HG02610 (cell line): ENCODE data around the gene CFAP90.

Experiments
- ATAC-seq: cut with Tn5 transposase; IDR thresholded peaks from one replicate; pipeline ENCODE4 v1.9.1; 2021; ENCODE audit warnings: mild to moderate bottlenecking, moderate library complexity; ENCODE audit not compliant: unreplicated experiment

Gene CFAP90

GRCh38 chr5:7868773-7869473, 18.0 kb upstream of the CFAP90 start, which contains the start of the genes FASTKD3 and MTRR:
Gene FASTKD3 (minus strand): TSS chr5:7869031. CDS start chr5:7868083, 948 bp downstream.
Gene MTRR (plus strand): TSS chr5:7869148. CDS start chr5:7870795, 1,647 bp downstream.
- ATAC-seq, result peak; percentile 99

- ATAC-seq, result no peak
These were observed 17.5 kb upstream of the CFAP90 start for GRCh38 chr5:7868427-7868772.

- no peak for ATAC-seq
These were observed 16.3 kb upstream of the CFAP90 start for GRCh38 chr5:7867260-7867659.

- ATAC-seq, result no peak
These were observed 15.3 kb upstream of the CFAP90 start for GRCh38 chr5:7866196-7866595.

GRCh38 chr5:7857926-7858632, 7.1 kb upstream of the CFAP90 start:
- peak; percentile 65 for ATAC-seq

- no peak for ATAC-seq
These were observed 6.4 kb upstream of the CFAP90 start for GRCh38 chr5:7857361-7857760.

GRCh38 chr5:7856855-7857254, 5.9 kb upstream of the CFAP90 start:
- no peak for ATAC-seq

GRCh38 chr5:7855611-7856010, 4.7 kb upstream of the CFAP90 start:
- no peak for ATAC-seq

GRCh38 chr5:7852988-7853387, 2.1 kb upstream of the CFAP90 start:
- ATAC-seq, result no peak

- no peak for ATAC-seq
These were observed 1.6 kb upstream of the CFAP90 start for GRCh38 chr5:7852542-7852941.

GRCh38 chr5:7851617-7852289, 820 bp upstream of the CFAP90 start:
- no peak for ATAC-seq

GRCh38 chr5:7851240-7851592, 283 bp upstream of the CFAP90 start:
- no peak for ATAC-seq

GRCh38 chr5:7849681-7850394, 1.1 kb downstream of the CFAP90 start:
- ATAC-seq, result no peak

GRCh38 chr5:7848296-7848695, 2.6 kb downstream of the CFAP90 start:
- ATAC-seq, result no peak

- ATAC-seq, result no peak
These were observed 4.6 kb downstream of the CFAP90 start for GRCh38 chr5:7846327-7846726.

- ATAC-seq, result no peak
These were observed 5.4 kb downstream of the CFAP90 start for GRCh38 chr5:7845557-7845956.

- no peak for ATAC-seq
These were observed 6.0 kb downstream of the CFAP90 start for GRCh38 chr5:7844901-7845300.

GRCh38 chr5:7842531-7842930, 8.4 kb downstream of the CFAP90 start:
- ATAC-seq, result no peak

GRCh38 chr5:7837403-7837802, 13.5 kb downstream of the CFAP90 start:
- ATAC-seq, result no peak

- ATAC-seq, result no peak
These were observed 16.0 kb downstream of the CFAP90 start for GRCh38 chr5:7834982-7835381.

GRCh38 chr5:7828269-7828668, 22.7 kb downstream of the CFAP90 start:
- no peak for ATAC-seq
